Tibial nerve (tissue), 4 donors: ENCODE measurements around the gene CCDC92. TPM values are rescaled to one million over a fixed set of nuclear protein-coding genes. Genes with fewer than 3 reads are reported as not detected.

Experiments
- DNase-seq, 2 donors: peaks; one replicate each; pipeline ENCODE4 v3.0.0-alpha.2; 2019; ENCODE audit warnings: low spot score in 2 of 2
- H3K27ac ChIP-seq, 4 donors: fragments of 200-600 bp; sonication (generic) in 3 of 4; one replicate each; pipeline ENCODE4 v1.5.1; 2017 to 2019; ENCODE audit warnings: mild to moderate bottlenecking in 1 of 4
- H3K27me3 ChIP-seq, 2 donors: fragments of 200-600 bp; sonication (generic) in 1 of 2; one replicate each; pipeline versions ENCODE4 v1.5.1 to v1.6.0; 2017 to 2019
- H3K36me3 ChIP-seq, 3 donors: fragments of 200-600 bp; sonication (generic); one replicate each; pipeline ENCODE4 v1.5.1; 2018 to 2019
- H3K4me1 ChIP-seq, 4 donors: fragments of 200-600 bp; sonication (generic) in 3 of 4; one replicate each; pipeline ENCODE4 v1.5.1; 2017 to 2019
- H3K4me3 ChIP-seq, 4 donors: fragments of 200-600 bp; sonication (generic) in 3 of 4; one replicate each; pipeline ENCODE4 v1.5.1; 2017 to 2019; ENCODE audit warnings: mild to moderate bottlenecking in 1 of 4, moderate library complexity in 1 of 4
- H3K9me3 ChIP-seq, 4 donors: fragments of 200-600 bp; sonication (generic) in 3 of 4; one replicate each; pipeline ENCODE4 v1.5.1; 2017 to 2019
- EP300 ChIP-seq, 2 donors: sonication (generic); formaldehyde crosslinking; IDR thresholded peaks; one replicate each; pipeline ENCODE4 v1.6.1; 2017; ENCODE audit warnings: antibody characterized with exemption in 2 of 2, mild to moderate bottlenecking in 1 of 2
- POLR2A ChIP-seq, 2 donors: fragments of 450-650 bp; IDR thresholded peaks; one replicate each; pipeline ENCODE4 v1.6.1; 2017; ENCODE audit warnings: antibody characterized with exemption in 2 of 2, mild to moderate bottlenecking in 2 of 2, moderate library complexity in 2 of 2
- WGBS, 2 donors: methylation state at CpG; one replicate each; pipeline ENCODE4 v1.1.5; 2018; 5-methylcytosine and 5-hydroxymethylcytosine counted together
- total RNA-seq, 4 donors: library from RNA; depleted of rRNA; stranded (reverse); fragments of >200 nt; gene quantifications; one replicate each; pipeline ENCODE4 v1.1.0, GENCODE V29; 2016
- TF ChIP-seq, protein P1 (sequence below), 5 experiments: fragments of 200-600 bp in 3 of 5; fragments of 450-650 bp in 2 of 5; sonication (generic) in 3 of 5; IDR thresholded peaks; one replicate each; pipeline ENCODE4 v1.5.1; 2016 to 2019; ENCODE audit warnings: antibody characterized with exemption in 5 of 5, mild to moderate bottlenecking in 3 of 5, moderate library complexity in 2 of 5

CCDC92 gene
- total RNA-seq, 4 donors from 2014 or later: 41.0 to 46.8 (median 42.6) TPM

DNA sequence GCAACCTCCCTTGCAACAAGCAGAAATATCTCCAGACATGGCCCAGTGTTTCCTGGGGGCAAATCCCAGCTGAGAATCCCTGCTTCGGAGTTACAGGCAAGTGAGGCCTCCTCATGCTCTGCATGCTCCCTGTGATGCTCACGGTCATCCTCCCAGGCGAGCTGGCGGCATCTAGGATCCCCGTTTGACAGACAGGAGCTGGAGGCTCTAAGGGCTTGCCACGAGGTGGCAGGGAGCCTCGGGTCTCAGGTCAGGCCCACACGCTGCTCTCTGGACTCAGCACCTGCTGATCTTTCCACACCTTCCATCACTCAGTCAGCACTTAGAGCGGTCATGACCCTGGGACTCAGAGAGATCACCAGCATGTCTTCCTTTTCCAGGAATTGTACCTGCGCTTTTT lies 79.8 kb downstream of the CCDC92 start:
- Histone ChIP-seq H3K36me3 (no peaks in the 10 kb centered on the region), H3K9me3 (no peaks in the 10 kb centered on the region), H3K27ac (no peak overlapping the region), H3K27me3 (peaks cover 0 to 7% of the 10 kb centered on the region in 2 donors), H3K4me1 (no peaks in the 10 kb centered on the region), H3K4me3 (no peak overlapping the region)
- WGBS, 2 donors: 80 to 86% methylated on average over 10 of the region's 10 CpGs
- no peak for DNase-seq
- TF ChIP-seq EP300 (IDR thresholded peaks at IDR 0.05) (no peak), POLR2A (IDR thresholded peaks at IDR 0.05) (no peak)
- TF ChIP-seq, protein P1, sequence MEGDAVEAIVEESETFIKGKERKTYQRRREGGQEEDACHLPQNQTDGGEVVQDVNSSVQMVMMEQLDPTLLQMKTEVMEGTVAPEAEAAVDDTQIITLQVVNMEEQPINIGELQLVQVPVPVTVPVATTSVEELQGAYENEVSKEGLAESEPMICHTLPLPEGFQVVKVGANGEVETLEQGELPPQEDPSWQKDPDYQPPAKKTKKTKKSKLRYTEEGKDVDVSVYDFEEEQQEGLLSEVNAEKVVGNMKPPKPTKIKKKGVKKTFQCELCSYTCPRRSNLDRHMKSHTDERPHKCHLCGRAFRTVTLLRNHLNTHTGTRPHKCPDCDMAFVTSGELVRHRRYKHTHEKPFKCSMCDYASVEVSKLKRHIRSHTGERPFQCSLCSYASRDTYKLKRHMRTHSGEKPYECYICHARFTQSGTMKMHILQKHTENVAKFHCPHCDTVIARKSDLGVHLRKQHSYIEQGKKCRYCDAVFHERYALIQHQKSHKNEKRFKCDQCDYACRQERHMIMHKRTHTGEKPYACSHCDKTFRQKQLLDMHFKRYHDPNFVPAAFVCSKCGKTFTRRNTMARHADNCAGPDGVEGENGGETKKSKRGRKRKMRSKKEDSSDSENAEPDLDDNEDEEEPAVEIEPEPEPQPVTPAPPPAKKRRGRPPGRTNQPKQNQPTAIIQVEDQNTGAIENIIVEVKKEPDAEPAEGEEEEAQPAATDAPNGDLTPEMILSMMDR (IDR thresholded peaks at IDR 0.05): no peak

- Histone ChIP-seq H3K36me3 (no peaks in the 10 kb centered on the region), H3K27ac (no peak overlapping the region), H3K27me3 (peaks cover 0 to 7% of the 10 kb centered on the region in 2 donors), H3K4me1 (no peaks in the 10 kb centered on the region), H3K4me3 (no peak overlapping the region), H3K9me3 (no peaks in the 10 kb centered on the region)
- TF ChIP-seq POLR2A (IDR thresholded peaks at IDR 0.05) (no peak), EP300 (IDR thresholded peaks at IDR 0.05) (no peak)
- TF ChIP-seq, protein P1 (IDR thresholded peaks at IDR 0.05): no peak
- 84 to 91% methylated on average over 9 of the region's 9 CpGs for WGBS, 2 donors
- DNase-seq: no peak
These were observed 80.5 kb downstream of the CCDC92 start for GRCh38 chr12:123892180-123892559.

- no peaks in the 10 kb centered on the region for H3K9me3 ChIP-seq
- H3K36me3 ChIP-seq: no peaks in the 10 kb centered on the region
- peaks cover 0 to 7% of the 10 kb centered on the region in 2 donors for H3K27me3 ChIP-seq
- TF ChIP-seq EP300 (IDR thresholded peaks at IDR 0.05) (no peak), POLR2A (IDR thresholded peaks at IDR 0.05) (no peak)
- TF ChIP-seq, protein P1 (IDR thresholded peaks at IDR 0.05): no peak
- no peaks in the 10 kb centered on the region for H3K4me1 ChIP-seq
- H3K4me3 ChIP-seq: no peak overlapping the region
- H3K27ac ChIP-seq: no peak overlapping the region
- 55 to 65% methylated on average over 15 of the region's 15 CpGs for WGBS, 2 donors
- DNase-seq: no peak
These were observed 81.0 kb downstream of the CCDC92 start for GRCh38 chr12:123891516-123892179.

DNA sequence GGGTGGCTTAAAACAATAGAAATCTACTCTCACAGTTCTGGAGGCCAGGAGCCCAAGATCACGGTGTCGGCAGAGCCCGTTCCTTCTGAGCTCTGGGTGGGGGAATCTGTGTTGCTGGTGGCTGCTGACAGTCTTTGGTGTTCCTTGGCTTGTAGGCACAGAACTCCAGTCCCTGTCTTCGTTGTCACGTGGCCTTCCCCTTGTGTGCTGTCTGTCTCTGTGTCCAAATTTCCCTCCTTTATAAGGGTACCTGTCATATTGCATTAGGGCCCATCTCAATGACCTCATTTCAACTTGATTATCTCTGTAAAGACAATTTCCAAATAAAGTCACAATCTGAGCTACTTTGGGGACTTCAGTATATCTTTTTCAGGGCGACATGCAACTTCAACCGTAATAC lies 81.6 kb downstream of the CCDC92 start:
- 81 to 92% methylated on average over 7 of the region's 7 CpGs for WGBS, 2 donors
- H3K9me3 ChIP-seq: no peaks in the 10 kb centered on the region

DNA sequence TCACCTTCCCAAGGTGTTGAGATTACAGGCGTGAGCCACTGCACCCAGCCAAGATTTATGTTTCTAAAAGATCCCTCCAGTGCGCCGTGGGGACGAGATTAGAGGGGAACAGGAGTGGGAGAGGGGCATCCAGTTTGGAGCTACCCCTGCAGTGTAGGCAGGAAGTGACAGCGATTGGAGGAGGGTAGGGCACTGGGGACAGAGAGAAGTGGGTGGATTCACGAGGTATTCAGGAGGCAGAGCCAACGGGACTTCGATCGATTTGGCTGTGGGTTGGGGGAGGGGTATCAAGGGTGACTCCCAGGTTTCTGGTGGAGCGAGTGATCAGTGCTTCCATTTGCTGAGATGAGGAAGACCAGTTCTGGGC lies 82.1 kb downstream of the CCDC92 start:
- Histone ChIP-seq H3K27ac (no peak overlapping the region), H3K4me3 (no peak overlapping the region), H3K27me3 (peaks cover 0 to 7% of the 10 kb centered on the region in 2 donors), H3K9me3 (peaks cover 0 to 4% (median 0%) of the 10 kb centered on the region in 4 donors), H3K4me1 (no peaks in the 10 kb centered on the region), H3K36me3 (no peaks in the 10 kb centered on the region)
- no peak for DNase-seq
- WGBS, 2 donors: 69 to 72% methylated on average over 10 of the region's 10 CpGs
- TF ChIP-seq, protein P1 (IDR thresholded peaks at IDR 0.05): no peak
- TF ChIP-seq EP300 (IDR thresholded peaks at IDR 0.05): no peak
- TF ChIP-seq POLR2A (IDR thresholded peaks at IDR 0.05): no peak

More for the DNA sequence above, 81.6 kb downstream of the CCDC92 start:
- Histone ChIP-seq H3K27me3 (peaks cover 0 to 7% of the 10 kb centered on the region in 2 donors), H3K4me3 (no peak overlapping the region), H3K27ac (no peak overlapping the region), H3K36me3 (no peaks in the 10 kb centered on the region), H3K4me1 (no peaks in the 10 kb centered on the region)
- TF ChIP-seq, protein P1 (IDR thresholded peaks at IDR 0.05): no peak
- TF ChIP-seq EP300 (IDR thresholded peaks at IDR 0.05) (no peak), POLR2A (IDR thresholded peaks at IDR 0.05) (no peak)
- DNase-seq: no peak
